ENCODE measurements around the gene ERVH48-1.

ERVH48-1 gene

DNA sequence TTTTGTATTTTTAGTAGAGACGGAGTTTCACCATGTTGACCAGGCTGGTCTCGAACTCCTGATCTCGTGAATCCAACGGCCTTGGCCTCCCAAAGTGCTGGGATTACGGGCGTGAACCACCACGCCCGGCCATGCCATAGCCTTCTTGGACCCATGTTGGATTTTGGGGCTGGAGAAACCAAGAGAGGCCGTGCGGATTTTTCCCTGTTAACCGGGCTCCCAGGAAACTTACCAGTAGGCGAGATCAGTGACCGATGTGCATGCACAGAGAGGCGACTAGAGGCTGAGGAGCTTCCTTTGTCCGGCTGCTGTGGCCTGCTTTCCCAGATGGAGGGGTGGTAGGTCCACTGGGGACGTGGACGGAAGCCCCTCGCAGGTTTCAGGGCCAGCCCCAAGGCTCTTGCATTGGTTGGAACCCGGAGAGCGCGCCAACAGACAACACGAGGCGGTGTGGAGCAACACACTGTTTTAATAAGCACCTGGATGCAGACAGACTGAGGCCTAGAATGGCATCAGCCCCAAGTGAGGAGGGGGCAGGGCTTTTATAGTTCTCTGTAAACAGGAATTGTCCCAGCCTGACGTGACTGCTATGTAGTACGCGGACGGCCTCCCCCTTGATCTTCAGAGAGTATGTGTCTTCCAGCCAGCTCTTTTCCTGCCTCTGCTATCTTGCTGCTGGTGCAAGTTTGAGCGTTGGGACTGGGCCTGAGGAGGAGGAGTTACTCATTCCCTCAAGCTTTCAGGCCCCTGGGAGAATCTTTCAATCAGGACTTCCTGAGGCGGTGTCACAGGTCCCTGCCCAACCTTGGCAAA is at the start of gene ERVH48-1:
Gene ERVH48-1 (minus strand): TSS at position 517 of the 813 bp plus-strand sequence. CDS start 6,624 bp downstream, outside the sequence.
- H3K79me2 ChIP-seq (ENCODE audit: control insufficient read depth, low read length) = no peaks in the 10 kb centered on the region
- no peaks in the 10 kb centered on the region for H4K20me1 ChIP-seq (ENCODE audit: control insufficient read depth, insufficient read depth, low read depth, low read length)
- no peaks in the 10 kb centered on the region for H3K9me2 ChIP-seq (replicated peaks; ENCODE audit: control insufficient read depth, low read length)
- H3F3A ChIP-seq (ENCODE audit: control insufficient read depth, insufficient read depth) = no peaks in the 10 kb centered on the region
- H3K4me2 ChIP-seq (ENCODE audit: low read length) = peak within 1 kb of the TSS; percentile 78
- TF ChIP-seq EZH2phosphoT487 (IDR thresholded peaks at IDR 0.05; ENCODE audit: borderline replicate concordance, low read length) = no peak
- TF ChIP-seq, protein P1, sequence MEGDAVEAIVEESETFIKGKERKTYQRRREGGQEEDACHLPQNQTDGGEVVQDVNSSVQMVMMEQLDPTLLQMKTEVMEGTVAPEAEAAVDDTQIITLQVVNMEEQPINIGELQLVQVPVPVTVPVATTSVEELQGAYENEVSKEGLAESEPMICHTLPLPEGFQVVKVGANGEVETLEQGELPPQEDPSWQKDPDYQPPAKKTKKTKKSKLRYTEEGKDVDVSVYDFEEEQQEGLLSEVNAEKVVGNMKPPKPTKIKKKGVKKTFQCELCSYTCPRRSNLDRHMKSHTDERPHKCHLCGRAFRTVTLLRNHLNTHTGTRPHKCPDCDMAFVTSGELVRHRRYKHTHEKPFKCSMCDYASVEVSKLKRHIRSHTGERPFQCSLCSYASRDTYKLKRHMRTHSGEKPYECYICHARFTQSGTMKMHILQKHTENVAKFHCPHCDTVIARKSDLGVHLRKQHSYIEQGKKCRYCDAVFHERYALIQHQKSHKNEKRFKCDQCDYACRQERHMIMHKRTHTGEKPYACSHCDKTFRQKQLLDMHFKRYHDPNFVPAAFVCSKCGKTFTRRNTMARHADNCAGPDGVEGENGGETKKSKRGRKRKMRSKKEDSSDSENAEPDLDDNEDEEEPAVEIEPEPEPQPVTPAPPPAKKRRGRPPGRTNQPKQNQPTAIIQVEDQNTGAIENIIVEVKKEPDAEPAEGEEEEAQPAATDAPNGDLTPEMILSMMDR (IDR thresholded peaks at IDR 0.05; ENCODE audit: low read depth, low read length, poor library complexity, severe bottlenecking) = no peak
- no peaks in the 10 kb centered on the region for H3K27me3 ChIP-seq (ENCODE audit: control insufficient read depth, low read length)
- peaks cover 16% of the 10 kb centered on the region for H3K4me1 ChIP-seq (ENCODE audit: control insufficient read depth, low read length)
- H3K27ac ChIP-seq (ENCODE audit: low read depth, low read length) = no peak within 1 kb of the TSS; the same call in 1 of the 2 replicates
- H3K36me3 ChIP-seq (ENCODE audit: control insufficient read depth, low read length) = no peaks in the 10 kb centered on the region
- no peaks in the 10 kb centered on the region for H3K9me3 ChIP-seq (ENCODE audit: control insufficient read depth, insufficient read depth, low read length)
- H3K4me3 ChIP-seq (ENCODE audit: low read length) = peak within 1 kb of the TSS; percentile 63

DNA sequence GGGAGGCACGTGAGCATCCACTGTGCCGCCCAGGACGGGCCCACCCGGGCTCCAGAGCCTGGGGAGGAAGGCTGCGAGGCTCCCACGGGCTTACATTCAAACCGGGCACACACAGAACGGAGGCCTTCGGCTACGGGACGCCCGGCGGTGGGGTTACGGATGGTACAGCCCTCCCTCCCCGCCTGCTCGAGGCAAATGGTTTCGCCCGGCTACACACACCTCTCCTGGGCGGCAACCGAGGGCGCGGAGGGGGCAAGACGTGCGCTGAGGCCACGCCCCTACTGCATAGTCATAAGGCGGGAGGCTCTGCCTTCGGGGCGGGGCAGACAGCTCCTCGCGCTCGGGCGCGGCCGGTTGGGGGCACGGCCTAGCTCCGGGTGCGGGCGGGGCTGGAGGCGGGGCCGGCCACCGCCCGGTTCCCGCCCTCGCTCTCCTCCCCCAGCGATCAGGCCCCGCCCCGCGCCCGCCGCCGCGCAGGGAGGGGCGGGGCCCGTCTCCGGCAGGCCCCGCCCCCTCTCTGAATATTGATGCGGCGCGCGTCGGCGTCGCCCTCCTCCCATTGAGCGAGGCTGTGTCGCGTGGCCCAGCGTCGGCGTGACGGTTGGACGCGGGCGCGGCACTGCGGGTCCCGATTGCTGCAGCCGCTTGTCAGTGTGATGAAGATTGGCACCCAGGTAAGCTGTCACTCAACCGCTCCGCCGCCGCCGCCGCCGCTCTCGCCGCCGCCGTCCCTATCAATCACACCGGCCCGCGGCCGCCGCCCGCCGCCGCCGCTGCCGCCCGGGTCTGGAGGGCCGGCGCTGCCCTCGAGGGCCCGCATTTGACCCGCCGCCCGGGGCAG is 48.8 kb upstream of the ERVH48-1 start, which contains the start of gene PKNOX1:
Gene PKNOX1 (plus strand): TSS at position 572 of the 841 bp plus-strand sequence. CDS start 29,820 bp downstream, outside the sequence.
- peaks cover 38% of the 10 kb centered on the region for H3K79me2 ChIP-seq (ENCODE audit: control insufficient read depth, low read length)
- peak within 1 kb of the TSS; percentile 42 for H3K27ac ChIP-seq (ENCODE audit: low read depth, low read length)
- TF ChIP-seq, protein P1 (IDR thresholded peaks at IDR 0.05; ENCODE audit: low read depth, low read length, poor library complexity, severe bottlenecking) = no peak
- no peak for TF ChIP-seq EZH2phosphoT487 (IDR thresholded peaks at IDR 0.05; ENCODE audit: borderline replicate concordance, low read length)
- H3K36me3 ChIP-seq (ENCODE audit: control insufficient read depth, low read length) = peaks cover 18% of the 10 kb centered on the region
- H3K27me3 ChIP-seq (ENCODE audit: control insufficient read depth, low read length) = no peaks in the 10 kb centered on the region
- no peaks in the 10 kb centered on the region for H3K9me2 ChIP-seq (replicated peaks; ENCODE audit: control insufficient read depth, low read length)
- H4K20me1 ChIP-seq (ENCODE audit: control insufficient read depth, insufficient read depth, low read depth, low read length) = no peaks in the 10 kb centered on the region
- peak within 1 kb of the TSS; percentile 87 for H3K4me2 ChIP-seq (ENCODE audit: low read length)
- H3K9me3 ChIP-seq (ENCODE audit: control insufficient read depth, insufficient read depth, low read length) = no peaks in the 10 kb centered on the region
- H3K4me1 ChIP-seq (ENCODE audit: control insufficient read depth, low read length) = peaks cover 32% of the 10 kb centered on the region
- peaks cover 4% of the 10 kb centered on the region; the same call in 1 of the 2 replicates for H3F3A ChIP-seq (ENCODE audit: control insufficient read depth, insufficient read depth)
- H3K4me3 ChIP-seq (ENCODE audit: low read length) = peak within 1 kb of the TSS; percentile 81

DNA sequence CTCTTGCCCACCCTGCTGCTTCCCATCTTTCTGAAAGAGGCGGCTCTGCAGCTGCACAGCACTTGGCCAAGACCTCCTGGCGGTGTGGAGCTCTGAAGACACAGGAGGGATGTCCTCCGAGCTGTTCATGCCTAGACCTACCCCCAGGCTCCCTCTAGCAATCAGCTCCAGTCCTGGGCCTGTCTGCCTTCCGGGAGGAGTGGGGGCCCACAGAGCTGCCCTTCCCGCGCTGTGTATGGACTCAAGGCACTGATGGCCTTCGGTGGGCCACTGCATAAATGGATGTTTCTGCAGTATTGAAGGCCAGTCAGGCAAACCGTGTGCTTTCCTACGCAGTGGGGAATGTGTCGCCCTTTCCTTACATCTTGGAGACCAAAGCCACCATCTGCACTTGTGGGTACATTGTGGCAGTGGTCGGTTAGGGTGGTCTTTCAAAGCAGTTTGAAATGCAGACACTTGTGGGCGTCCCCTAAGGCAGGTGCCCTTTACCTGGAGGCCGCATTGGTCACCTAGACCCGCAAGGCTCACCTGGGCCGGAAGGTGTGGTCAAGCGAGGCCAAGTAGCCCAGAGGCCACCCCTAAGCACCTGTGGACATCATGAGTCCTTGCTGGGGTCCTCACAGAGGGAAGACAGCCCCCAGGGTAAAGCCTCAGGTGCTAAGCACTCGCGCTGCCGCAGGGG is 48.0 kb upstream of the ERVH48-1 start:
- Histone ChIP-seq H3K4me1 (ENCODE audit: control insufficient read depth, low read length) (peaks cover 26% of the 10 kb centered on the region), H3K36me3 (ENCODE audit: control insufficient read depth, low read length) (peaks cover 13% of the 10 kb centered on the region), H3F3A (ENCODE audit: control insufficient read depth, insufficient read depth) (peaks cover 4% of the 10 kb centered on the region; the same call in 1 of the 2 replicates), H3K4me3 (ENCODE audit: low read length) (peak overlapping the region; percentile 74), H3K27ac (ENCODE audit: low read depth, low read length) (peak overlapping the region; percentile 42), H3K27me3 (ENCODE audit: control insufficient read depth, low read length) (no peaks in the 10 kb centered on the region), H4K20me1 (ENCODE audit: control insufficient read depth, insufficient read depth, low read depth, low read length) (no peaks in the 10 kb centered on the region), H3K9me2 (replicated peaks; ENCODE audit: control insufficient read depth, low read length) (no peaks in the 10 kb centered on the region), H3K4me2 (ENCODE audit: low read length) (peak overlapping the region; percentile 87), H3K9me3 (ENCODE audit: control insufficient read depth, insufficient read depth, low read length) (no peaks in the 10 kb centered on the region), H3K79me2 (ENCODE audit: control insufficient read depth, low read length) (peaks cover 31% of the 10 kb centered on the region)
- TF ChIP-seq EZH2phosphoT487 (IDR thresholded peaks at IDR 0.05; ENCODE audit: borderline replicate concordance, low read length) = no peak
- TF ChIP-seq, protein P1 (IDR thresholded peaks at IDR 0.05; ENCODE audit: low read depth, low read length, poor library complexity, severe bottlenecking) = peak; percentile 12

All from DOHH2 (cell line).